GM23248 (cell line): Measurements from ENCODE around the gene AMD1. TPM values are rescaled to one million over a fixed set of nuclear protein-coding genes. Genes with fewer than 3 reads are reported as not detected.

Experiments
- DNase-seq: peaks from one replicate; pipeline ENCODE4 v3.0.0-alpha.2; 2015
- H2AFZ ChIP-seq: fragments of 200-600 bp; sonication (generic); 2 replicates; pipeline ENCODE4 v1.6.1; 2016; ENCODE audit warnings: antibody characterized with exemption
- H3F3A ChIP-seq: fragments of 200-600 bp; sonication (generic); 2 replicates; pipeline ENCODE4 v1.6.1; 2016; ENCODE audit warnings: mild to moderate bottlenecking, antibody characterized with exemption, mixed run types; ENCODE audit not compliant: insufficient read depth
- H3K27ac ChIP-seq: fragments of 200-600 bp; sonication (generic); 2 replicates; pipeline ENCODE4 v1.5.1; 2016; ENCODE audit warnings: mild to moderate bottlenecking
- H3K27me3 ChIP-seq: fragments of 200-600 bp; sonication (generic); replicated peaks from 2 replicates; pipeline ENCODE4 v1.6.1; 2016; ENCODE audit warnings: mild to moderate bottlenecking; ENCODE audit not compliant: insufficient read depth
- H3K36me3 ChIP-seq: fragments of 200-600 bp; sonication (generic); 2 replicates; pipeline ENCODE4 v1.6.1; 2016; ENCODE audit warnings: low read depth, mild to moderate bottlenecking
- H3K4me1 ChIP-seq: fragments of 200-600 bp; sonication (generic); 2 replicates; pipeline ENCODE4 v1.6.1; 2016; ENCODE audit warnings: mild to moderate bottlenecking; ENCODE audit not compliant: insufficient read depth
- H3K4me2 ChIP-seq: fragments of 200-600 bp; sonication (generic); one replicate; pipeline ENCODE4 v1.6.1; 2016; ENCODE audit warnings: mild to moderate bottlenecking; ENCODE audit not compliant: unreplicated experiment
- H3K4me3 ChIP-seq: fragments of 200-600 bp; sonication (generic); 2 replicates; pipeline ENCODE4 v1.5.1; 2016; ENCODE audit warnings: mild to moderate bottlenecking
- H3K79me2 ChIP-seq: fragments of 200-600 bp; sonication (generic); 2 replicates; pipeline ENCODE4 v1.6.1; 2016; ENCODE audit warnings: mild to moderate bottlenecking; ENCODE audit not compliant: insufficient read depth
- H3K9ac ChIP-seq: fragments of 200-600 bp; sonication (generic); 2 replicates; pipeline ENCODE4 v1.6.1; 2016; ENCODE audit warnings: mild to moderate bottlenecking
- H3K9me2 ChIP-seq: fragments of 200-600 bp; sonication (generic); 2 replicates; pipeline ENCODE4 v1.6.1; 2016; ENCODE audit warnings: mixed run types, mild to moderate bottlenecking, moderate library complexity; ENCODE audit not compliant: insufficient read depth
- H3K9me3 ChIP-seq: fragments of 200-600 bp; sonication (generic); one replicate; pipeline ENCODE4 v1.6.1; 2017; ENCODE audit warnings: low read depth
- H4K20me1 ChIP-seq: fragments of 200-600 bp; sonication (generic); 2 replicates; pipeline ENCODE4 v1.6.0; 2016; ENCODE audit not compliant: insufficient read depth
- EZH2 ChIP-seq: fragments of 200-600 bp; sonication (generic); IDR thresholded peaks from 2 replicates; pipeline ENCODE4 v1.6.1; 2018; ENCODE audit warnings: antibody characterized with exemption, mild to moderate bottlenecking; ENCODE audit not compliant: insufficient read depth, poor library complexity, severe bottlenecking
- EZH2phosphoT487 ChIP-seq: fragments of 200-600 bp; sonication (generic); IDR thresholded peaks from 2 replicates; pipeline ENCODE4 v1.6.1; 2018; ENCODE audit warnings: antibody characterized with exemption, moderate library complexity, mild to moderate bottlenecking, low read depth; ENCODE audit not compliant: insufficient read depth
- WGBS, 2 experiments: methylation state at CpG; one replicate each; pipeline ENCODE4 v1.1.6; 2015 to 2017; ENCODE audit warnings: low lambda C conversion rate in 2 of 2, low coverage in 1 of 2; ENCODE audit errors: missing lambda C conversion rate in 2 of 2; 5-methylcytosine and 5-hydroxymethylcytosine counted together
- in situ Hi-C: fragments of 300-500 bp; cut with MboI; formaldehyde crosslinking; loops from 2 replicates; pipeline ENCODE4 v1.15.0; 2020
- polyA plus RNA-seq: library from polyadenylated mRNA; unstranded; fragments of >200 nt; fragmentation: Nextera tagmentation; extraction: Ambion mirVana; gene quantifications from 2 replicates; pipeline ENCODE4 v1.2.1, GENCODE V29; 2016
- total RNA-seq: library from RNA; depleted of rRNA; stranded (reverse); fragments of >200 nt; shearing (Covaris generic); gene quantifications from 2 replicates; pipeline ENCODE4 v1.2.3, GENCODE V29; 2014

AMD1 gene
- total and polyA plus RNA-seq, 2 experiments from 2014 or later: 39.9 to 63.8 TPM

GRCh38 chr6:110884321-110884720 lies 9.7 kb downstream of the AMD1 start:
- H4K20me1 ChIP-seq: peaks cover 18% of the 10 kb centered on the region; the same call in 1 of the 2 replicates

GRCh38 chr6:110885526-110885925 lies 10.9 kb downstream of the AMD1 start:
- H3K36me3 ChIP-seq: no peaks in the 10 kb centered on the region; the same call in 1 of the 2 replicates
- DNase-seq: no peak
- no peaks in the 10 kb centered on the region for H3K9me2 ChIP-seq
- H2AFZ ChIP-seq: no peak overlapping the region
- H3K4me2 ChIP-seq: no peak overlapping the region
- peaks cover 100% of the 10 kb centered on the region for H3K79me2 ChIP-seq
- H3K27me3 ChIP-seq: no peaks in the 10 kb centered on the region
- H3K4me1 ChIP-seq: peaks cover 23% of the 10 kb centered on the region
- peaks cover 13% of the 10 kb centered on the region; the same call in 1 of the 2 replicates for H4K20me1 ChIP-seq
- no peaks in the 10 kb centered on the region for H3K9me3 ChIP-seq
- TF ChIP-seq EZH2phosphoT487 (no peak), EZH2 (no peak)
- peaks cover 22% of the 10 kb centered on the region; the same call in 1 of the 2 replicates for H3F3A ChIP-seq
- no peak overlapping the region for H3K27ac ChIP-seq
- in situ Hi-C loops: no loop called here
- no peak overlapping the region for H3K4me3 ChIP-seq
- WGBS, 2 experiments: 67 to 75% methylated on average over 4 of the region's 4 CpGs
- H3K9ac ChIP-seq: no peak overlapping the region

More at GRCh38 chr6:110884321-110884720, 9.7 kb downstream of the AMD1 start:
- DNase-seq: no peak
- no peaks in the 10 kb centered on the region for H3K36me3 ChIP-seq
- no peaks in the 10 kb centered on the region for H3K9me2 ChIP-seq
- TF ChIP-seq EZH2 (no peak), EZH2phosphoT487 (no peak)
- 82 to 88% methylated on average over 3 of the region's 3 CpGs for WGBS, 2 experiments
- H3F3A ChIP-seq: peaks cover 22% of the 10 kb centered on the region; the same call in 1 of the 2 replicates
- H3K27ac ChIP-seq: no peak overlapping the region
- no peak overlapping the region for H3K4me3 ChIP-seq
- in situ Hi-C loops: no loop called here
- no peaks in the 10 kb centered on the region for H3K27me3 ChIP-seq
- H3K9ac ChIP-seq: no peak overlapping the region
- no peak overlapping the region for H2AFZ ChIP-seq
- H3K4me2 ChIP-seq: no peak overlapping the region
- H3K9me3 ChIP-seq: no peaks in the 10 kb centered on the region
- peaks cover 100% of the 10 kb centered on the region for H3K79me2 ChIP-seq
- peaks cover 30% of the 10 kb centered on the region for H3K4me1 ChIP-seq

- peaks cover 9% of the 10 kb centered on the region; the same call in 1 of the 2 replicates for H3K36me3 ChIP-seq
- in situ Hi-C loops: no loop called here
- TF ChIP-seq EZH2phosphoT487: no peak
- TF ChIP-seq EZH2: no peak
These were observed 12.1 kb downstream of the AMD1 start for GRCh38 chr6:110886555-110887167.

GRCh38 chr6:110890288-110890687 lies 15.7 kb downstream of the AMD1 start:
- no peak for DNase-seq
- H3F3A ChIP-seq: peaks cover 7% of the 10 kb centered on the region; the same call in 1 of the 2 replicates
- no peaks in the 10 kb centered on the region for H3K27me3 ChIP-seq
- in situ Hi-C loops: no loop called here
- no peaks in the 10 kb centered on the region for H3K9me2 ChIP-seq
- no peaks in the 10 kb centered on the region for H3K9me3 ChIP-seq
- peaks cover 43% of the 10 kb centered on the region for H3K36me3 ChIP-seq
- no peaks in the 10 kb centered on the region for H3K4me1 ChIP-seq
- no peak overlapping the region for H3K4me2 ChIP-seq
- no peak overlapping the region for H3K4me3 ChIP-seq
- peaks cover 90% of the 10 kb centered on the region for H3K79me2 ChIP-seq
- peaks cover 9% of the 10 kb centered on the region for H4K20me1 ChIP-seq
- no peak overlapping the region for H3K9ac ChIP-seq
- WGBS, 2 experiments: 93 to 100% methylated on average over 1 of the region's 1 CpG
- H3K27ac ChIP-seq: no peak overlapping the region
- H2AFZ ChIP-seq: no peak overlapping the region
- no peak for TF ChIP-seq EZH2
- TF ChIP-seq EZH2phosphoT487: no peak

More at GRCh38 chr6:110886555-110887167, 12.1 kb downstream of the AMD1 start:
- Histone ChIP-seq H3K9ac (no peak overlapping the region), H4K20me1 (peaks cover 12% of the 10 kb centered on the region; the same call in 1 of the 2 replicates), H3K27ac (no peak overlapping the region), H2AFZ (no peak overlapping the region), H3K4me1 (peaks cover 16% of the 10 kb centered on the region), H3K9me2 (no peaks in the 10 kb centered on the region), H3K4me2 (no peak overlapping the region), H3K79me2 (peaks cover 100% of the 10 kb centered on the region), H3K4me3 (no peak overlapping the region), H3K27me3 (no peaks in the 10 kb centered on the region), H3F3A (peaks cover 22% of the 10 kb centered on the region; the same call in 1 of the 2 replicates), H3K9me3 (no peaks in the 10 kb centered on the region)
- 85 to 88% methylated on average over 7 of the region's 7 CpGs for WGBS, 2 experiments
- DNase-seq: no peak
